GM18519 (cell line): Measurements from ENCODE around the gene EPS15.
"Not testable (repeated sequence)": the region's sequence is repeated elsewhere in the genome, so short reads cannot be mapped to it uniquely, and the experiment has no call there.

Experiments used
- ATAC-seq: cut with Tn5 transposase; IDR thresholded peaks from one replicate; pipeline ENCODE4 v1.9.1; 2021; ENCODE audit warnings: mild to moderate bottlenecking, moderate library complexity; ENCODE audit not compliant: unreplicated experiment, low FRiP score

The EPS15 gene

DNA sequence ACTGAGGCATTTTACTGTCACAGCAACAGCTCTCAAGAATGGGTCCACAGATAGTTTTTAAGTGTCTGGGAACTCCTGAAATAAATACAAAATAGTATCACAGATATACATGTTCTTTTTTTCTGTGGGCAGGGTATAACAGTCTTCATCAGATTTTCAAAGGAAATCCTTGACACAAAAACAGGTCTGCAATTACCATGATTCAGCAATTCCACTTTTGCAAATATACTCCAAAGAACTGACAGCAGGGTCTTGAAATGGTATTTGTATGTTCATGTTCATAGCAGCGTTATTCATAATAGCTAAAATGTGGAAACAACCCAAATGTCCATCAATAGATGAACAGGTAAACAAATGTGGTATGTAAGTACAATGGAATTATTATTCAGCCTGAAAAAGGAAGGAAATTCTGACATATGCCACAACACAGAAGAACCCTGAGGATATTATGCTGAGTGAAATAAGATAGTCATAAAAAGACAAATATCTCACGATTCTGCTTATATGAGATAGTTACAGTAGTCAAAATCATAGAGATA, 85.0 kb downstream of the EPS15 start:
- ATAC-seq = no peak

DNA sequence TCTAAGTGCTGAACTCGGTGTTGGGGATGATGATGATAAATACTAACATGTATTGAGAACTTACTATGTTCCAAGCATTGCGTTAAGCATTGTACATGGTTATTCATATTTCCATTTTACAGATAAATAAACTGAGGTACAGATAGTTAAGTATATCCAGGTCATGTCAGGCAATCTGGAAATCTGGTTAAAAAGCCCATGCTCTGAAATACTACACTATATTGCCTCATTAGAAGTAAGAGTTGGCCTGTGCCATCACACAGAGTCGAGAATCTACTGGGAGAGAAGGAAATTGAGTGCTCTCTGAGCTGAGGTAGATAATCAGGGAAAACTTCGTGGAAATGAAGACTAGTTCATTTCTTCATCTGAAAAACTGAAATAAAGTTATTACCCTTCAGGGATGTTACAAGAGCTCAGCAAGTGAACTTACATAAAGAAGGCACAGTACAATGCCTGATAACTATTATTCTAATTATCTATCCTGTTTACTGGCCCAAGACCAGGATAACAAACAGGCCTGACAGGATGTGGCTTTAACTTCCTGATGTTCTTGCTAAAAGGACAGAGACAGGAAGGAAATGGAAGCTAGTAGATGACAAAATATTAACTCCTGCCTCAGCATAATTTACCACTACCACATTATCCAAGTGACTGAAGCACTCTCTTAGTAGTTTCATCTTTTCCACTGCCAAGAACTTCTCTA, 85.6 kb downstream of the EPS15 start:
- no peak for ATAC-seq

DNA sequence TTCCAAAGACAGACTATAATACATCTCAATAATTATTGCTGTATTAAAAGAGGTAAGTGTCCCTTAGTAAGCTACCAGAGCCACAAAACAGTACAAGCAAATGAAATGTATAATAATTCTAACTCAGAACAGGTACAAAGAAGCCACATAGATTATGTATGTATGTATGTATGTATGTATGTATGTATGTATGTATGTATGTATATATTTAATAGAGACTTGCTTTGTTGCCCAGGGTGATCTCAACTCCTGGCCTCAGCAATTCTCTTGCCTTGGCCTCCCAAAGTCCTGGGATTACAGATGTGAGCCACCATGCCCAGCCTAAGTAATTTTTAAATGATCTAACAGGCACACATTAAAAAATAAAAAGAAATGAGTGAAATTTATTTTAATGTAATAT, 86.9 kb downstream of the EPS15 start:
- ATAC-seq = no peak

DNA sequence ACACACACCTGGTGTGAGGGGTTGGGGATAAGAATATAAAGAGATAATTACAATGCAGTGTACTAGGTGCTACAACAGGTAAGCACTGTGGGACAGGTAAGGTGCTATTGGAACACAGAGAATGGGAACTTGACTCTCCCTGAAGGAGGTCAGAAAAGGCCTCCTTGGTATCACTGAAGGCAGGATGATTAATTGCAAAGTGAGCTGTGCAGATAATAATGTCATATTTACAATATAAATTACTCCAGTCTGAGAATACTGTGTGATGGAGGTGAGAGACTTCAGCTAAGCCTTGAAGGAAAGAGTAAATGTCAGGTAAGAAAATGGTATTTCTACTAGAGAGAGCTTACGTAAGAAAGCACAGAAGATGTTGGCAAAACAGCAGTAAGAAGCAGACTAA, 91.6 kb downstream of the EPS15 start:
- no peak for ATAC-seq

DNA sequence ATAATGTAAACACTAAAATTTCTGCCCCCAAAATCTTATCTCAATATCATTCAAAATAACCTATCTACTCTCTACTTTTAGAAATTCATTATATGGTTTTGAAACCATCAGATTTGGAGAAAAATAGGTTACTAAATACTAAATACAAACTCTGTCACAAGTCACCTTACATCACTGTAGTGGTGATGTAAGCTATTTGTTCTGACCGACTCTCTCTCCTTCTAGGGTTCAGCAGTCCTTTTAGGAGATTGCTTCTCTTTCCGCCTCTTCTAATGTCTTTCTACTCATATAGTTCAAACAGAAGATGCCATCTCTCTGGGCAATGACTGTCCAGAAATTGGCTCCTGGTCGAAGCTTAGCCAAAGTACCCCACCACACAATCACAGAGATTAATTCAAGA, 93.1 kb downstream of the EPS15 start:
- no peak for ATAC-seq

DNA sequence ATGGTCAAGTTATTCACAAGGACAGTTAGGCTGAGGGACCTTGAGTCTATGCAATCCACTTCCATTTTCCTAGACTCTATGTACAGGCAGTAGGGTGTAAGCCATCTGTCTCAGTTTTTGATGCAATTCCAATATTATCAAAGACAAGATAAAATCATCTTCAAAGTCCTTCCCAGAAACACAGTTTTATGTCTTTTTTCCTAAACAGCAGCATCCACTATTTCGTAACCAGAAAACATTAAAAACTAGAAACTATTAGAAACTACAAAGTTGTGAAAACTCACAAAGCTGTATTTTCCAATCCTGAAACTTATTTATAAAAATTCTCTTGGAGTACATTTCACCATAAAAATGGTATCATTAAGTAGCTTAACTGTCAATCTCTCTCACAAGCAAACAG, 93.8 kb downstream of the EPS15 start:
- no peak for ATAC-seq

DNA sequence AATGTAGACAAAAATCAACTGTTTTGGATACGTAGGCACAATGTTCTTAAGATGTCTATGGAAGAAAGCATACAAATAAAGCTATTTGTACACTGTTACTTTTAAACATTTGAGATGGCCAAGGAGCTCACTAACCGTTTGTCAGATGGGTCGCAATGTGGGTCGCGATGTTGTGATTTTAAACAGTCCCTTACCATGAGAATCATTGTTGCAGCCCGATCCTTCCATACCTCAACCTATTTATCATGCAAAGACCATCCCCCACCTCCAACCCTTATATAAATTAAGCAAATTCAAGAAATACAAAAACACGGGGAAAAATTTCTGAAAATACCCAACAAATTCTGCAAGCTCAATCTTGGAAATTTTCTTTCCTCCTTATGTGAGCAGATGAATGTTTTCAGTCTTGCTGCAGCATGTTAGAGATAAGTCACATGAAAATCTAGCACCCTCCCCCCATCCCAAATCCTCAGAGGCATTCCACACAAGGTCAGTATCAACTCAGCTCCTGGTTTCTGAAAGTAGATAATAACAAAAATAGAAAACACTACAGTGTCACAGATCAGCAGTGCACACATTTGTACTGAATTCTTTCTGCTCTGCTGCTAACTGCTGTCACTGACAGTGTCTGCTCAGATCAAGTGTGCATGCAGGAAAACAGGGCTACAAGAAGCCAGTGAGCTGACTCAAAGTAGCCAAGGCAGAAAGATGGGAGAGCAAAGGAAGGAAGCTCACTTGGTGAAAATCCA, 95.8 kb downstream of the EPS15 start:
- ATAC-seq = no peak

DNA sequence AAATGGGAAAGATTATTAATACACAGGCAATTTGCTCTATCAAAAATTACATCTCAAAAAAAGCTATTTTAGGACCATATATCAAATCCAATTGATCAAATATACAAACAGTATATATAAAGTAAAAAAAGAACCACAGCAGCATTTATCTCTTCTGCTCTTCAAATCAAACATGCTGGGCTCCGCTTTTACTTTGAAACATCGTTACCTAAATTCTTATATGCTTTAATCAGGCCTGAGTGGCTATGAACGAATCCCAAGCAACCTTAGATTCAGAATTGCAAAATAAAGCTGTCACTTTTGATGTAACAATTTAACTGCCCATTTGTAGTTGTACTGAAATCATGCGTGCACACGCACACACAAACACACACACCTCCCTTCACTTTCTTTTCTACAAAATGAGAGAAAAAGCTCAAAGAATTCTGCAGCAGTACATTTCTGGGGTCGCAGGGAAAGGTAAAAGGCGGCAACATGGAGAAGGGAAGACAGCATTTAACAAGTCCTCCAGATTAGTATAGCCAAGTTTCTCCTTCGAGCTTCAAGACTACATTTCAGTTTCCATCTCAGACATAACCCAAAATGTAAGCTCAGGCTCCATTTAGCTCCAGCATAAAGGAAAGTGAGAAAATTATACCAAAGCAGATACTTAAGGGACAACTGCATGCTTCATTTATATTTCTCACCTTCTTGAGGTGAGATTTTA, 96.5 kb downstream of the EPS15 start:
- no peak for ATAC-seq

DNA sequence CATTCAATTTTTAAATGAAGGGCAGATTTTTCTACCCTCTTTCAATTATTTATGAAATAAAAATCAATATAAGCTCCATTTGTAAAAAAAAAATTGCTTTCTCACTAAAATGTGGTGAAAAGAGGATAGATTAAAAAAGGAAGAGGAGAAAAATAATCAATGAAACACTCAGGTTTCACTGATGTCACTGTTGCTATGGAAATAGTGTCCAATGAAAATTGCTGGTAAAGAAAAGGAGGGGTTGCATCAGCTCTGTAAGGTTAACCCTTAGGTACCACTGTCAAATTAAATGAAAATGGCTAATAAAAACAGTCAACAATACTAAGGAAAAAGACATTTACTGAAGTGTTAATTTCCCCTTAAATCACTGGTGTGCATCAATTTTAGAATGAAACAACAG, 97.1 kb downstream of the EPS15 start:
- ATAC-seq = no peak

DNA sequence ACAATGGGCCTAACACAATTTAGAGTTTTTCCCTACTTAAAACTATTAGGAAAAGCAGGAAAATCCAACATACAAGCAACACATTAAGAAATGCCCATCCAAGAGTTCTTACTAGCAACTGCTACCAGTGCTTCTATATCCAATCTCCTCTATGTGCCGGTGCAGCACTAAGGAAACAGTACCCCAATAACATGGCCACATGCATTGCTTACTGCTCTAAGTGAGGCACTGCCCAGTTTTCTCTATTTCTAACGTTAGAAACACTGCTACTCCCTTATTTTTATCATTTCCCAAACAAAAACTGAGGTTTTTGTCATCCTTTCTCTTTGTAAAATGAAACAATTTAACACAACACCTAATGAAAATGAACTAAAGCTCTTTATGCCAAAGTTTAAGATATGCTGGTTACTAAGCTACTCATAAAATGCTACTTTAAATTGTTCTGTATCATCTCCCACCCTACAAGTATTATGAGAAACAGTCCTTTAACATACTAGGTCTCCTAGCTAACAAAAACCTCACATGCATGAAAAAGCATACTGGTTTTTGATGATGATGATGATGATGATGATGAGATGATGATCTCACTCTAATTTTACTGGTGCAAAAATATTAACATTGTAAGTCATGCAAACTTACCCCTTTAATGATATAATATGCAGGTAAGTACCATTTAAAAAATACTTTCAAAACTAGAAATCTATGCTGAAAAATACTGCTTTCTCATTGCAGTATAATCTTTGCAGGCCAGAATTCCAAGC, 98.0 kb downstream of the EPS15 start:
- ATAC-seq = no peak

DNA sequence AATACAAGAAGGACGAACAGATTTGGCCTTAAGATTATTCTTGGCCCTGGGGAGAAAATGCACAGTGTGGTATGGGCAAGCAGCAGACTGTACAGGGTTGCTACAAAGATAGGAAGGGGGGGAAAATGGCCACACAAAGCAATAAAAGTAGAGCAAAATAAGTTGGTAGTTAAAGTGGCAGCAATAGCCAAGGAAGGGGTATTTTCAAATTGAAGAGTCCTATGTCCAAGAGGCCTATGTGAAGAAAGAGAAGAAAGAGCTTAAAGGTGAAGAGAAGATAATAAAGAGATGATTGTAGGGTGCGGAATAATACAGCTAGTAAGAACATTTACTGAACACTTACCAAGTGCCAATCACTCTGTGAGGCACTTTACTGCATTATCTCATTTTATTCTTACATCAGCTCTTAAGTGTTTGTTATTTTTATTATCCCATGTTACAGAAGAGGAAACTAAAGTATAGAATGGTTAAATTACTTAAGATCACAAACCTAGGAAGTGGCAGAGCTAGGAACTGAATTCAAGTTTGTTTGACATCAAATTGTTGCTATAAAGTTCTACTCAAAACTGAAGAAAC, 100.6 kb downstream of the EPS15 start:
- ATAC-seq = no peak

DNA sequence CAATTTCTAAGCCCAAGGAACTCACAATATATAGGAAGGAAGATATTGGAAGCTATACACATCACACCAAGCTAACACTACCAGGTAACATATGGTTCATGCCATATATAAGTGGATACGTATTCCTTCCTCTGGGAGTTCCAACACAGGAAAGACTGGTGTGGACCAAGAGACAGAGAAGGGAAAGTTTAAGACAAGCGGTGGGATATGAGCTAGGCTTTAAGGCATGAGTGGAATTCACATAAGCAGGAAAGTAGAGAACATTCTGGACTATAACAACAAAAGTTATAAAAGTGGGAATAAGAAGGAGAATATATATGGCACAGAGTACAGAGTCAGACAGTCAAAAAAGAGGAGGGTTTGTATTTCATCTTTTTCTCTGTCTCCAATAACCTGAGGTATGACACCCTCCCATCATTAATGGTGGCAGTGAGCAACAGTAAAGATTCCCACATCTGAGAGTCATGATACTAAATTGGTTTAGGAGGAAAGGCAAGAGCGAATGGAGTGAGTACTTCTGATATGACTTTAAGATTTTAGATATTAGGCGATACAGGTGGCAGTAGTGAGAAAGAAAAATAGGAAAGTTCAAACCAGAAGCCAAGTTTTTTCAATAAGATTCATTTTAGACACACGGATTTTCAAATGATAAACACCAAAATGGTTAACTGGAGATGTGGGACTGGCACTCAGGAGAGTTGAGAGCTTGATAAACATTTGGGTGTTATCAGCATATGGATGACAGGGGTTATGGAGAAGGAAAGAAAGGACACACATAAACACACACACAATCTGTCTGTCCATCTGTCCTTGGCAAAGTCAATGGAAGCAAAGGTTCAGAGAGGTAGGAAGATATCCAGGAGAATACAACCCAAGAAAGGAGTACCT, 101.3 kb downstream of the EPS15 start:
- no peak for ATAC-seq

DNA sequence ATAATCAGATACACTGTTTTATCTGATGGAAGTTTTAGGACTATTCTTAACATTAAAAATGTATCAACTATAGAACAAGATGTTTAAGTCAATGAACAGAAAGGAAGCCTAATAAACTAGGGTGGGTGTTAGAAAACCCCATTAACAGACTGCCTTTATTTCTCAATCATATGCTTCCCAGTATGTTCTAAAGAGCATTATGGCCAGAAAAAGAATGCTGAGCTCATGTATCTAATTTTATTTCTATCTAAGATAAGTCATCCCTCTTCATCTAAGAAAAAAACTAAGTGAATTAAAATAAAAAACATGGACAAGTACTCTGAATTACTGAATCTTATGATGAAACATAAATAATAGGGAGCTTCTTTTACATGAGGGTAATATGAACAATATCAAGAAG, 102.2 kb downstream of the EPS15 start:
- ATAC-seq = no peak

DNA sequence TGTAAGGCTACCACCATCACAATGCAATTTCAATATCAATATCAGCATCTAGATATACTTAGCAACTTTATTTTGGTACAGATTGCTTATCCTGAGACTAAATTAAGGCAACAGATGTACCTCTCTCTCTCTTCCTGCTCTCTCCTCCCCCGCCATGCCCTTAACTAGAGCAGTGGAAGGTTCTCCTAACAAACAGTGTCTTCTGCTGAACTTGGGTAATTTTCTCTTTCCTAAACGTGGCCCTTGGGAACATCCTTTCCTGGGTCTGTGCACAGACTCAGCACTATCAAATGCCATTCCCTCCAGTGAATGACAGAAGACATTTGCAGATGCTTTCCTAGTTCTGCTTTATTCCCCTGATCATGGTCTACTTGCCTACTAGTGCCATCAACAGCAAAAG, 103.1 kb downstream of the EPS15 start:
- ATAC-seq = no peak

DNA sequence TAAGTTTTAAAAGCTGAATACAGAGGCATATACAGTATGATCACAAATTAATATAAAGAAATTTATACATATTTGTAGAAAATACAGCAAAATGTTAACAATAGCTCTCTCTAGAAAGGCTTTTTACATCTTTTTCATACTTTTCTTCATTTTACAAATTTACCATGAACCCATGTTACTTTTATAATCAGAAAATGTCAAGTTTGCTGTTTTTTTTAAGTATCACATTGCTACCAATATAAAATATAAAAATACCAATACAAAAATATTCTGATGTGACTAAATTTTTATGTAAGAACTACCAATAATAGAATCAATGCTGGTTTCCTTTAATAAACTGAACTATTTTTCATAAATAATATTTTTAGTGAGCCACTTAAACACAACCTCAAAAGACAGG, 104.3 kb downstream of the EPS15 start:
- ATAC-seq = no peak

DNA sequence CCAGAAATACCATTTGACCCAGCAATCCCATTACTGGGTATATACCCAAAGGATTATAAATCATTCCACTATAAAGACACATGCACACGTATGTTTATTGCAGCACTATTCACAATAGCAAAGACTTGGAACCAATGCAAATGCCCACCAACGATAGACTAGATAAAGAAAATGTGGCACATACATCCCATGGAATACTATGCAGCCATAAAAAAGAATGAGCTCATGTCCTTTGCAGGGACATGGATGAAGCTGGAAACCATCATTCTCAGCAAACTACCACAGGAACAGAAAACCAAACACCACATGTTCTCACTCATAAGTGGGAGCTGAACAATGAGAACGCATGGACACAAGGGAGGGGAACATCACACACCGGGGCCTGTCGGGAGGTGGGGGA, 107.2 kb downstream of the EPS15 start:
- ATAC-seq = not testable (repeated sequence)

DNA sequence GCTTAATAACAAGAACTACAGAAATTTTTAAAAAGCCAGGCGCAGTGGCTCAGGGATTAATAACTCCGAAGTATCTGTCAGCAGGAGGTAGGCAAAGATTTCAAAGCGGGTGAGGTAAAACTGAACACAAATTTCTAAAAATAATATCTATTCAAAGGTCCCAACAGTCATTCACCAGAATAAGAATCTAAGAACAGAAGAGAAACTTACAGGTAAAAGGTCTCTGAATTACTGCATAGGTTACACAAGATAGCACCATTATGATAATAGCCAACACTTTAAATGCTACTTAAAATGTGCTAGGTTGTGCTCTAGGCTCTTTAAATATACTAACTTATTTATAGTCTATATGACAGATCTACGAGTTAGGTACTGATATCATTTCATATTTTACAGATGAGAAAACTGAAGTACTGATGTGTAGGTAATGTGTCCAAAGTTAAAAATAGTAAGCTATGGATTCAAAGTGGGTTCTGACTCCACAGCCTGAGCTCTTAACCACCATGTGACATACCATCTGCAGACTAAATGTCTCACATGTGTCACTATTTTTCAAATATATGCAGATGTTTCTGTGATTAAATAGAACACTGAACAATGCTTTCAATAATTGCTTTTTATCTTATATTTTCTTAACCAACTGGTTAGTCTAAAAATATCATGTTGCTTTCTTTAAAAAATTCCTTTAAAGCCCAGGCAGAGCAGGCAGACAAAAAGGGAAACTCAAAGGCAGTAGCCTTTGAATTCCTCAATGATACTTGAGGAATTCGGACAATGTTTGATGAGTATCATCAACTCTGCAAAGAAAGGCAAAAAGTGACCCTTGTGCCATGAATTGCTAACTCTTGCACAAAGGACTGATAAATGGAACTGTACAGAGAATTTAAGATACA, 108.3 kb downstream of the EPS15 start:
- ATAC-seq = peak; percentile 49

DNA sequence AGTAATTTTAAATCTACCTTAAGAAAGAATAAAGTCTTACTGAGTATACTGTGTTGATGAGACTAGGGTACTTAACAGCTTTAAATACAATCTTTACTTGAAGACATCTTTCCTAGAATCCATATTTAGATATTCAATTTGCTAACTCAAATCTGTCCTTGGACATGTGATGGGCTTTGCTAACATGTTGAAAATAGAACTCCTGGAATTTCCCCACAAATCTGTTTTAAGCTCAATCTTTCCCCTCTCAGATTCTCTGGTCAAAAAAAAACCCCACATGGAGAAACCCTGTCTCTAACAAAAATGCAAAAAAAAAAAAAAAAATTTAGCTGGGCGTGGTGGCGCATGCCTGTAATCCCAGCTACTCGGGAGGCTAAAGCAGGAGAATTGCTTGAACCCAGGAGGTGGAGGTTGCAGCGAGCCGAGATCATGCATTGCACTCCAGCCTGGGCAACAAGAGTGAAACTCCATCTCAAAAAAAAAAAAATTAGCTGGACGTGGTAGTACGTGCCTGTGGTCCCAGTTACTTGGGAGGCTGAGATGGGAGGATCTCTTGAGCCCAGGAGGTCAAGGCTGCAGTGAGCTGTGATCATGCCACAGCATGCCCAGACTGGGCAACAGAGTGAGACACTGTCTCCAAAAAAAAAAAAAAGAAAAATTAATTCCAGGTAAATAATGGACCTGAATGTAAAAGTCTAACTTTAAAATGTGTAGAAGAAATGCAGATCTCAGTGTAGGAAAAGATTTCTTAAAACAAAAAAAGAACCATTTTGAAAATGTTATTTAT, 109.1 kb downstream of the EPS15 start:
- not testable (repeated sequence) for ATAC-seq
